H1 (cell line): Measurements from ENCODE around the gene WDFY3. TPM values are rescaled to one million over a fixed set of nuclear protein-coding genes. Genes with fewer than 3 reads are reported as not detected.

ENCODE experiments used
- CTCF ChIA-PET: fragments of 300-600 bp; sonication (Branson Sonifier 250); formaldehyde crosslinking; loops from one replicate; lab custom pipeline; 2021; ENCODE audit not compliant: partially characterized antibody; lab: Charles Lee
- POLR2A ChIA-PET: fragments of 300-600 bp; sonication (Branson Sonifier 250); formaldehyde crosslinking; loops from one replicate; lab custom pipeline; 2021; ENCODE audit warnings: inconsistent platforms; ENCODE audit not compliant: partially characterized antibody; lab: Charles Lee
- DNase-seq, 2 experiments: peaks; one replicate each; pipeline versions ENCODE4 v3.0.0 to v3.0.0-alpha.2; 2010 to 2022; ENCODE audit warnings: low spot score in 2 of 2, low read depth in 1 of 2, mixed read lengths in 1 of 2
- FAIRE-seq: peaks from 2 replicates; lab custom pipeline; 2011; peaks lifted over from hg19 to GRCh38; lab: Jason Lieb, UNC
- H2AFZ ChIP-seq: 2 replicates; pipeline ENCODE4 v1.8.1; 2012; ENCODE audit warnings: low read length, inconsistent platforms
- H2AK5ac ChIP-seq: 2 replicates; pipeline ENCODE4 v1.6.1; 2013; ENCODE audit warnings: low read depth, low read length
- H2BK120ac ChIP-seq: replicated peaks from 2 replicates; pipeline ENCODE3; 2013; ENCODE audit warnings: low read depth, low read length, inconsistent platforms
- H2BK12ac ChIP-seq: 2 replicates; pipeline ENCODE4 v1.6.1; 2013; ENCODE audit warnings: low read depth, low read length
- H2BK15ac ChIP-seq: 2 replicates; pipeline ENCODE4 v1.6.1; 2013; ENCODE audit warnings: low read length
- H2BK20ac ChIP-seq: 2 replicates; pipeline ENCODE4 v1.6.1; 2013; ENCODE audit warnings: low read length
- H2BK5ac ChIP-seq: 2 replicates; pipeline ENCODE4 v1.6.1; 2013; ENCODE audit warnings: low read depth, low read length
- H3K14ac ChIP-seq: 2 replicates; pipeline ENCODE4 v1.6.1; 2013; ENCODE audit warnings: inconsistent platforms; ENCODE audit not compliant: insufficient read length
- H3K18ac ChIP-seq: 2 replicates; pipeline ENCODE4 v1.6.1; 2013; ENCODE audit warnings: low read length; ENCODE audit errors: extremely low read depth
- H3K23ac ChIP-seq: 2 replicates; pipeline ENCODE4 v1.6.1; 2013; ENCODE audit warnings: inconsistent platforms; ENCODE audit not compliant: insufficient read length
- H3K23me2 ChIP-seq: 2 replicates; pipeline ENCODE4 v1.6.1; 2013; ENCODE audit warnings: low read depth, low read length
- H3K27ac ChIP-seq: 2 replicates; pipeline ENCODE4 v1.6.1; 2011; ENCODE audit warnings: low read depth, low read length, inconsistent platforms
- H3K27me3 ChIP-seq, 4 experiments: replicated peaks in 1 of 4; 1 replicate in 1 of 4; 2 replicates in 3 of 4; pipeline versions ENCODE4 v1.6.1 to v1.8.1; 2011 to 2013; ENCODE audit warnings: low read length in 3 of 4, mild to moderate bottlenecking in 3 of 4, inconsistent platforms in 2 of 4, mixed read lengths in 2 of 4, moderate library complexity in 1 of 4; ENCODE audit not compliant: control insufficient read depth in 3 of 4, insufficient read depth in 3 of 4; ENCODE audit errors: extremely low read depth in 1 of 4
- H3K36me3 ChIP-seq, 4 experiments: 2 replicates each; pipeline versions ENCODE4 v1.6.1 to v1.8.1; 2011 to 2013; ENCODE audit warnings: mild to moderate bottlenecking in 4 of 4, low read length in 3 of 4, moderate library complexity in 2 of 4, control low read depth in 1 of 4, inconsistent platforms in 1 of 4; ENCODE audit not compliant: insufficient read depth in 4 of 4, control insufficient read depth in 2 of 4
- H3K4ac ChIP-seq: replicated peaks from 2 replicates; pipeline ENCODE3; 2013; ENCODE audit warnings: low read length, low read depth, mixed read lengths, inconsistent platforms; ENCODE audit not compliant: insufficient read length
- H3K4me1 ChIP-seq, 4 experiments: replicated peaks in 1 of 4; 1 replicate in 1 of 4; 2 replicates in 3 of 4; pipeline versions ENCODE4 v1.6.1 to v1.8.1; 2011 to 2013; ENCODE audit warnings: low read length in 3 of 4, inconsistent platforms in 2 of 4, mixed read lengths in 1 of 4; ENCODE audit not compliant: insufficient read depth in 4 of 4, control insufficient read depth in 3 of 4
- H3K4me2 ChIP-seq, 2 experiments: 2 replicates each; pipeline versions ENCODE4 v1.6.1 to v1.8.1; 2011 to 2013; ENCODE audit warnings: low read depth in 2 of 2, low read length in 2 of 2, control low read depth in 1 of 2, inconsistent platforms in 1 of 2, mild to moderate bottlenecking in 1 of 2; ENCODE audit not compliant: insufficient read depth in 1 of 2
- H3K4me3 ChIP-seq, 4 experiments: fragments of 200-600, 300-600 bp in 1 of 4; sonication (generic), shearing (Covaris generic), sonication (Bioruptor Twin) in 1 of 4; 2 replicates each; pipeline versions ENCODE4 v1.5.1 to v1.8.1; 2011 to 2016; ENCODE audit warnings: low read length in 4 of 4, low read depth in 3 of 4, control low read depth in 2 of 4, inconsistent platforms in 2 of 4, mild to moderate bottlenecking in 2 of 4, mixed read lengths in 1 of 4, moderate library complexity in 1 of 4; ENCODE audit not compliant: insufficient read depth in 2 of 4; ENCODE audit errors: extremely low read depth in 1 of 4
- H3K56ac ChIP-seq: replicated peaks from 2 replicates; pipeline ENCODE3; 2013; ENCODE audit warnings: low read depth, mild to moderate bottlenecking, mixed read lengths, low read length, inconsistent platforms; ENCODE audit not compliant: insufficient read length
- H3K79me1 ChIP-seq: 2 replicates; pipeline ENCODE4 v1.6.1; 2013; ENCODE audit warnings: low read depth, low read length, control low read depth
- H3K79me2 ChIP-seq, 2 experiments: 2 replicates each; pipeline versions ENCODE4 v1.6.1 to v1.8.1; 2012 to 2013; ENCODE audit warnings: low read length in 2 of 2, mild to moderate bottlenecking in 2 of 2, inconsistent platforms in 1 of 2; ENCODE audit not compliant: insufficient read depth in 2 of 2, control insufficient read depth in 1 of 2
- H3K9ac ChIP-seq, 4 experiments: replicated peaks in 1 of 4; 1 replicate in 1 of 4; 2 replicates in 3 of 4; pipeline versions ENCODE4 v1.6.1 to v1.8.1; 2011 to 2013; ENCODE audit warnings: low read depth in 3 of 4, low read length in 3 of 4, control low read depth in 2 of 4, mild to moderate bottlenecking in 2 of 4, moderate library complexity in 2 of 4, inconsistent platforms in 1 of 4; ENCODE audit errors: extremely low read depth in 1 of 4
- H3K9me3 ChIP-seq, 2 experiments: 2 replicates each; pipeline versions ENCODE4 v1.6.1 to v1.8.1; 2012 to 2013; ENCODE audit warnings: mild to moderate bottlenecking in 2 of 2, moderate library complexity in 2 of 2, control low read depth in 1 of 2, inconsistent platforms in 1 of 2, low read depth in 1 of 2, low read length in 1 of 2, mixed read lengths in 1 of 2; ENCODE audit not compliant: insufficient read depth in 2 of 2
- H4K20me1 ChIP-seq, 2 experiments: replicated peaks in 1 of 2; 2 replicates each; pipeline versions ENCODE3 to v1.8.1; 2011 to 2013; ENCODE audit warnings: inconsistent platforms in 2 of 2, low read length in 2 of 2, mild to moderate bottlenecking in 1 of 2; ENCODE audit not compliant: insufficient read depth in 2 of 2, control insufficient read depth in 1 of 2
- H4K5ac ChIP-seq: 2 replicates; pipeline ENCODE4 v1.6.1; 2013; ENCODE audit warnings: low read length, low read depth, mixed read lengths, inconsistent platforms; ENCODE audit not compliant: insufficient read length
- H4K8ac ChIP-seq: 2 replicates; pipeline ENCODE4 v1.8.0; 2013; ENCODE audit warnings: mild to moderate bottlenecking, moderate library complexity, low read length, inconsistent platforms; ENCODE audit not compliant: insufficient read depth; ENCODE audit errors: extremely low read depth
- H4K91ac ChIP-seq: replicated peaks from 2 replicates; pipeline ENCODE3; 2013; ENCODE audit warnings: low read length, mixed read lengths, inconsistent platforms; ENCODE audit not compliant: insufficient read length
- GTF2F1 ChIP-seq: IDR thresholded peaks from 2 replicates; pipeline ENCODE4 v1.6.1; 2012; ENCODE audit warnings: low read depth, low read length, improper control_type of control experiment, borderline replicate concordance
- SP2 ChIP-seq: IDR thresholded peaks from 2 replicates; pipeline ENCODE4 v1.6.1; 2012; ENCODE audit warnings: mild to moderate bottlenecking, low read length, inconsistent platforms
- TAF1 ChIP-seq: IDR thresholded peaks from 2 replicates; pipeline ENCODE4 v1.6.1; 2011; ENCODE audit warnings: mild to moderate bottlenecking, low read depth, low read length
- TAF7 ChIP-seq: optimal IDR thresholded peaks from 2 replicates; pipeline ENCODE3; 2011; ENCODE audit warnings: low read depth, mild to moderate bottlenecking, inconsistent platforms, low read length, moderate library complexity, borderline replicate concordance
- ZNF274 ChIP-seq: IDR thresholded peaks from 2 replicates; pipeline ENCODE4 v1.7.0; 2012; ENCODE audit warnings: low read length, borderline replicate concordance; ENCODE audit errors: extremely low read depth
- WGBS, 2 experiments: shearing (Covaris generic) in 1 of 2; methylation state at CpG; one replicate each; pipeline versions ENCODE4 v1.1.6 to v1.1.7; 2013 to 2015; ENCODE audit warnings: low lambda C conversion rate in 2 of 2, mixed read lengths in 2 of 2, inconsistent platforms in 1 of 2, low coverage in 1 of 2, missing lambda C conversion rate in 1 of 2; ENCODE audit not compliant: insufficient replicate concordance in 2 of 2, insufficient coverage in 1 of 2, insufficient read length in 1 of 2; ENCODE audit errors: extremely low coverage in 1 of 2, missing lambda C conversion rate in 1 of 2; 5-methylcytosine and 5-hydroxymethylcytosine counted together
- polyA plus RNA-seq, 7 experiments: library from polyadenylated mRNA; depleted of rRNA in 3 of 7; stranded (reverse) in 5 of 7; unstranded in 2 of 7; fragments of >200 nt in 5 of 7; fragments of 200-250 nt in 2 of 7; gene quantifications; 1 replicate in 5 of 7; 2 replicates in 1 of 7; 4 replicates in 1 of 7; pipeline versions ENCODE4 v1.2.1 to v1.2.3, GENCODE V29; 2011 to 2013; ENCODE audit warnings: missing spikeins in 2 of 7, mixed read lengths in 2 of 7
- total RNA-seq: library from RNA; stranded (reverse); fragmentation: NEBNext Ultra II Directional; extraction: Animal tissue kit (Norgen Biotek cat#: 25700); gene quantifications from 2 replicates; pipeline ENCODE4 v1.2.1, GENCODE V29; 2021

The WDFY3 gene
- total and polyA plus RNA-seq, 2 of the 8 experiments (the other 6 are each of a cell fraction or from before 2014, with no cell fraction given): 25.6 to 62.4 TPM

GRCh38 chr4:84907145-84907544 is 59.3 kb downstream of the WDFY3 start:
- 93% methylated on average over 3 of the region's 3 CpGs; no CpG with 5 or more reads in 1 of the 2 experiments for WGBS, 2 experiments
- Histone ChIP-seq H3K79me2 (peaks cover 0 to 32% of the 10 kb centered on the region in 2 experiments; a peak in 2 of 4 replicates), H3K18ac (no peak overlapping the region), H3K79me1 (0 out of 2 replicates have a peak, but pooled peaks cover 4% of the 10 kb centered on the region), H3K9me3 (no peaks in the 10 kb centered on the region), H3K23ac (no peak overlapping the region), H3K14ac (no peak overlapping the region), H2BK15ac (no peak overlapping the region), H3K9ac (no peak overlapping the region), H3K27ac (no peak overlapping the region), H2BK20ac (no peak overlapping the region), H4K5ac (no peak overlapping the region), H3K36me3 (no peaks in the 10 kb centered on the region; a peak in 1 of 8 replicates), H2BK12ac (no peak overlapping the region), H3K4ac (no peak overlapping the region), H3K23me2 (no peaks in the 10 kb centered on the region), H4K20me1 (no peaks in the 10 kb centered on the region), H4K91ac (no peak overlapping the region), H3K4me1 (peaks cover 0 to 4% (median 0%) of the 10 kb centered on the region in 4 experiments; a peak in 2 of 7 replicates), H4K8ac (no peak overlapping the region), H3K56ac (no peak overlapping the region), H2AFZ (no peak overlapping the region), H3K4me3 (no peak overlapping the region), H3K4me2 (no peak overlapping the region), H2BK120ac (no peak overlapping the region), H2AK5ac (no peak overlapping the region), H2BK5ac (no peak overlapping the region), H3K27me3 (no peaks in the 10 kb centered on the region)
- POLR2A ChIA-PET: no interaction called here
- DNase-seq: no peak
- no peak for FAIRE-seq
- CTCF ChIA-PET: interaction anchor here (2.0 kb wide), 1 partner anchor 64 kb away, joined by 7 read pairs; no protein-coding TSS in a partner anchor
- TF ChIP-seq ZNF274 (no peak), GTF2F1 (no peak), SP2 (no peak), TAF1 (no peak), TAF7 (no peak)
